Measurements from ENCODE around the gene OTUB1.

OTUB1 gene

DNA sequence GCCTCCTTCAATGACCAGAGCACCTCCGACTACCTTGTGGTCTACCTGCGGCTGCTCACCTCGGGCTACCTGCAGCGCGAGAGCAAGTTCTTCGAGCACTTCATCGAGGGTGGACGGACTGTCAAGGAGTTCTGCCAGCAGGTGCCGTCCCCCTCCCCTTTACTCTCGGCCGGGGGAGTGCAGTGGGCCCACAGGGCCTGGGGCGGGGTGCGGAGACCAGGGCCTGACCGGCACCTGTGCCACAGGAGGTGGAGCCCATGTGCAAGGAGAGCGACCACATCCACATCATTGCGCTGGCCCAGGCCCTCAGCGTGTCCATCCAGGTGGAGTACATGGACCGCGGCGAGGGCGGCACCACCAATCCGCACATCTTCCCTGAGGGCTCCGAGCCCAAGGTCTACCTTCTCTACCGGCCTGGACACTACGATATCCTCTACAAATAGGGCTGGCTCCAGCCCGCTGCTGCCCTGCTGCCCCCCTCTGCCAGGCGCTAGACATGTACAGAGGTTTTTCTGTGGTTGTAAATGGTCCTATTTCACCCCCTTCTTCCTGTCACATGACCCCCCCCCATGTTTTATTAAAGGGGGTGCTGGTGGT lies 11.0 kb downstream of the OTUB1 start:
- DNase-seq (ENCODE audit: extremely low read depth, insufficient read length) = no peak
- TF ChIP-seq, protein P1, sequence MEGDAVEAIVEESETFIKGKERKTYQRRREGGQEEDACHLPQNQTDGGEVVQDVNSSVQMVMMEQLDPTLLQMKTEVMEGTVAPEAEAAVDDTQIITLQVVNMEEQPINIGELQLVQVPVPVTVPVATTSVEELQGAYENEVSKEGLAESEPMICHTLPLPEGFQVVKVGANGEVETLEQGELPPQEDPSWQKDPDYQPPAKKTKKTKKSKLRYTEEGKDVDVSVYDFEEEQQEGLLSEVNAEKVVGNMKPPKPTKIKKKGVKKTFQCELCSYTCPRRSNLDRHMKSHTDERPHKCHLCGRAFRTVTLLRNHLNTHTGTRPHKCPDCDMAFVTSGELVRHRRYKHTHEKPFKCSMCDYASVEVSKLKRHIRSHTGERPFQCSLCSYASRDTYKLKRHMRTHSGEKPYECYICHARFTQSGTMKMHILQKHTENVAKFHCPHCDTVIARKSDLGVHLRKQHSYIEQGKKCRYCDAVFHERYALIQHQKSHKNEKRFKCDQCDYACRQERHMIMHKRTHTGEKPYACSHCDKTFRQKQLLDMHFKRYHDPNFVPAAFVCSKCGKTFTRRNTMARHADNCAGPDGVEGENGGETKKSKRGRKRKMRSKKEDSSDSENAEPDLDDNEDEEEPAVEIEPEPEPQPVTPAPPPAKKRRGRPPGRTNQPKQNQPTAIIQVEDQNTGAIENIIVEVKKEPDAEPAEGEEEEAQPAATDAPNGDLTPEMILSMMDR (IDR thresholded peaks at IDR 0.05; ENCODE audit: insufficient read depth, low read length, poor library complexity, severe bottlenecking) = no peak
- no peaks in the 10 kb centered on the region for H3K27me3 ChIP-seq (replicated peaks; ENCODE audit: control insufficient read depth, insufficient read depth, low read length)
- H3K4me3 ChIP-seq (replicated peaks; ENCODE audit: low read depth, low read length) = no peak overlapping the region
- peaks cover 15% of the 10 kb centered on the region for H3K36me3 ChIP-seq (ENCODE audit: control insufficient read depth, insufficient read depth, low read length)

DNA sequence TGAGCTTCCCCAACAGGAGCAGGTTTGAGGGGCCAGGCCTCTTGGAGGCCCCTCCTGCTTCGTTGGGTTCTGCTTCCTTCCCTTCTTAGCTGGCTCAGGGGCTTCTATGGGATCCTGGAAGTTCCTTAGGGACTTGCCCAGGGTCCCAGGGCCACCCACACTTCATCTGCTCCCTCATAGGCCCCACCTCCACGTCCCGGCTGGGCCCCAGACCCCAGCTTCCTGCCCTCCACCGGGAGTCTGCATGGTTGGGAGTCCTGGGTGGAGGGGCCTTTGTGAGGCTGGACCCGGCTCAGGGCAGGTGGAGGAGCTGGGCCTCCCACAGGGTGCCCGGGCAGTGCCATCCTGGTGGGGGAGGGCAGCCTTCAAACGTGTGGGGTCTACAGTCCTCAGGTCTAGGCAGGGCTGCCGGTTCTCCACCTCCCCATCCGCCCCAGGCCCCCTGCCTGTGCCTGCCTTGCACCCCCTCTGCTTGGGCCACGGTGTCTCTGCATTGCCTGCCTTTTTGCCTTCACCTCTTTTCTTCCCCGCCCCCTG lies 11.6 kb downstream of the OTUB1 start:
- TF ChIP-seq, protein P1 (IDR thresholded peaks at IDR 0.05; ENCODE audit: insufficient read depth, low read length, poor library complexity, severe bottlenecking) = no peak
- Histone ChIP-seq H3K4me3 (replicated peaks; ENCODE audit: low read depth, low read length) (no peak overlapping the region), H3K36me3 (ENCODE audit: control insufficient read depth, insufficient read depth, low read length) (peaks cover 15% of the 10 kb centered on the region), H3K27me3 (replicated peaks; ENCODE audit: control insufficient read depth, insufficient read depth, low read length) (no peaks in the 10 kb centered on the region)
- DNase-seq (ENCODE audit: extremely low read depth, insufficient read length) = no peak

DNA sequence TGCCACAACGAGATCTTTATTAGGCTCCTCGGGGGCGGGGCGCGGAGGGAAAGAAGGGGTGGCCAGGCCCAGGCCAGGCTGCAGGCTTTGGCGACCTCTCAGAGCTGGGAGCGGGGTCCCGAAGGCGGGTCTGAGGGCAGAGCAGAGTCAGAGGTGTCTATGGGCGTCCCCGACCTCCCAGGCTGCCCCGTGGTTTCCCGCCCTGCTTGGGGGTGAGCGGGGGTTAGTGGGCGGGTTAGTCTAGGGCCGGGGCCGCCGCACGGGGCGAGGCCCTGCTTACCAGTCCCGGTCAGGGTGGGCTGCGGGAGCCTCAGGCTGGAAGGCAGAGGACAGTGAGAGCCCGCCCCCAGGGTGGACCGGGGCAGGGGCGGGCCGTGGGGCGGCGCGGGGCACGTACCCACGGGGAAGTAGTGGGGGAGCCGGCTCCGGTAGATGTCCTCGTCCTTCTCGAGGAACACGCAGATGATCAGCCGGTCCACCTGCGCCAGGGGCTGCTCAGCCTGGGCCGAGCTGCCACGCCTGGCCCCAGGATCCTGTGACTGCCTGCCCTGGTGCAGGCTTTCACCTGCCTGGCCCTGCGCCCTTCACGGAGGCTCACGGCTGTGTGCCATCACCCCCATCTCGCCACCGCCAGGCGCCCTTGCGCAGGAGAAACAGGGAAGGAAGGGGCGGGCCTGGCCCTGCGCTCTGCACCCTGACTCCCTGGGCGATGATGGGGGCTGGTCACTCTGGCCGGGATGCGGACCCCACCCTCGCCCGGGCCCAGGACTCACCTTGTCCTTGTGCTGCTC lies 12.5 kb downstream of the OTUB1 start:
- no peak for DNase-seq (ENCODE audit: extremely low read depth, insufficient read length)
- no peaks in the 10 kb centered on the region for H3K27me3 ChIP-seq (replicated peaks; ENCODE audit: control insufficient read depth, insufficient read depth, low read length)
- H3K4me3 ChIP-seq (replicated peaks; ENCODE audit: low read depth, low read length) = no peak overlapping the region
- TF ChIP-seq, protein P1 (IDR thresholded peaks at IDR 0.05; ENCODE audit: insufficient read depth, low read length, poor library complexity, severe bottlenecking) = no peak
- peaks cover 15% of the 10 kb centered on the region for H3K36me3 ChIP-seq (ENCODE audit: control insufficient read depth, insufficient read depth, low read length)

DNA sequence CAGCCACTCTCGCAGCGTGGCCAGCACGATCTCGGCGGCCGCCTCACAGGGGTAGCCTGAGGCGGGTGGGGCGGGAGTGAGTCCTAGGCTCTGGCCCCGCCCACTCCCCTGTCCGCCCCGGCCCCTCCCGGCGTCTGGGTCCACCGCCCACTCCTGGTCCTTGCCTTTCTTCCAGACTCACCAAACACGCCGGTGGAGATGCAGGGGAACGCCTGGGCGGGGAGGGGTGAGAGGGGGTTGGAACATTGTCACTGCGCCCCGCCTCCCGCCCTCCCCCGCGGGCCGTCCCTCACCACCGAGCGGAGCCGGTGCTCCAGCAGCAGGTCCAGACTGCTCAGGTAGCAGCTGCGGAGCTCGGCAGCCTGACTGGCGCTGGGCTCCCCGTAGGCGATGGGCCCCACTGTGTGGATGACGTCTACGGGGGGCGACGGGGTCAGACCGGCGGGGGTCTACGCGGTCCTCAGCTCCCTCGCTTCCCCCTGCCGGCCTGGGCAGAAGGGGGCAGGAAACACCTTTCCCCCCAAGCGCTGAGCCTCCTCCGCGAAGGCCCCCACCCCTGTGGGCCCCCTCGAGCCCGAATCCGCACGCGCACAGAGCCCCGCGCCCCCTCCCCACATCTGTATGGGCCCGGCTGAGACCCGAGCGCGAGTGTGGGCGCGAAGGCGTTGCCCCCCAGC lies 13.2 kb downstream of the OTUB1 start:
- Histone ChIP-seq H3K36me3 (ENCODE audit: control insufficient read depth, insufficient read depth, low read length) (peaks cover 13% of the 10 kb centered on the region), H3K4me3 (replicated peaks; ENCODE audit: low read depth, low read length) (no peak overlapping the region), H3K27me3 (replicated peaks; ENCODE audit: control insufficient read depth, insufficient read depth, low read length) (no peaks in the 10 kb centered on the region)
- DNase-seq (ENCODE audit: extremely low read depth, insufficient read length) = peak; percentile 59
- TF ChIP-seq, protein P1 (IDR thresholded peaks at IDR 0.05; ENCODE audit: insufficient read depth, low read length, poor library complexity, severe bottlenecking) = no peak

DNA sequence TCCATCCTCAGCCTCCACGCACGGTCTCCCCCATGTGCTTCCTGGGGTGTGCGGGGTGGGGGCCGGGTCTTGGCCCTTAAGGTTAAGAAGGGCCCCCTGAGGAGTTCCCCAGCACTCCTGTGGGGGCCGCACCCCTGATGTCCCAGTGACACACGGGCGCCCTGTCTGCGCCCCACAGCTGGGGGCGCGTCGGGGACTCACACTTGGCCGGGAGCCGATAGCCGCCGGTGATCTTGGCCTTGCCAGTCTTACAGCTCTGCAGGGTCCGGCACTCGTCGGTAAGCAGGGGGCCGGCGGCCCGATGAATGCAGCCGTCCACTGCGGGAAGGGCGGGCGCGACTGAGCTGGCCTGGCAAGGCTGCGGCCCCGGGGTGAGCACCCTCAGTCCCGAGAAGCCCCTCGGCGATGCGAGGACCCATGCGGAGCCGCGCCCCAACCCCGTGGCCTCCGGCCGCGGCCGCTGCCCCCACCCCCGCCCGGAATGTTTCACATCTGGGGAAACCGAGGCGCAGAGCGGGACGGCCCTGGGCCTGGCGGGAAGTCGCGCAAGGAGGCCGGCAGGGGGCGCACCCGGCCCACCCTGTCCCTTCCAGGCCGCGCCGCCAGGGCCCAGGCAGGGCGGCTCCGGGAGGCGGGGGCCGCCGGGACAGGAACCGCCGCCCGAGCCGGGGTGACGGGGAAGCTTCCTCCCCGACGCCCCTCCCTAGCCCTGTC lies 13.9 kb downstream of the OTUB1 start:
- H3K27me3 ChIP-seq (replicated peaks; ENCODE audit: control insufficient read depth, insufficient read depth, low read length) = no peaks in the 10 kb centered on the region
- TF ChIP-seq, protein P1 (IDR thresholded peaks at IDR 0.05; ENCODE audit: insufficient read depth, low read length, poor library complexity, severe bottlenecking) = peak; percentile 44
- H3K4me3 ChIP-seq (replicated peaks; ENCODE audit: low read depth, low read length) = no peak overlapping the region; the same call in 1 of the 2 replicates
- peak; percentile 74 for DNase-seq (ENCODE audit: extremely low read depth, insufficient read length)
- peaks cover 12% of the 10 kb centered on the region for H3K36me3 ChIP-seq (ENCODE audit: control insufficient read depth, insufficient read depth, low read length)
